Loucy (cell line): Measurements from ENCODE around the gene PRRC2B.

Source experiments
- EZH2phosphoT487 ChIP-seq: fragments of 200-600 bp; IDR thresholded peaks from 2 replicates; pipeline ENCODE4 v1.6.1; 2018; ENCODE audit warnings: antibody characterized with exemption, mild to moderate bottlenecking, moderate library complexity, borderline replicate concordance
- TF ChIP-seq, protein P1 (sequence below): fragments of 200-600 bp; sonication (generic); conservative IDR thresholded peaks from 2 replicates; pipeline ENCODE4 v1.5.1; 2014; ENCODE audit warnings: mild to moderate bottlenecking, antibody characterized with exemption, low read length

DNA sequence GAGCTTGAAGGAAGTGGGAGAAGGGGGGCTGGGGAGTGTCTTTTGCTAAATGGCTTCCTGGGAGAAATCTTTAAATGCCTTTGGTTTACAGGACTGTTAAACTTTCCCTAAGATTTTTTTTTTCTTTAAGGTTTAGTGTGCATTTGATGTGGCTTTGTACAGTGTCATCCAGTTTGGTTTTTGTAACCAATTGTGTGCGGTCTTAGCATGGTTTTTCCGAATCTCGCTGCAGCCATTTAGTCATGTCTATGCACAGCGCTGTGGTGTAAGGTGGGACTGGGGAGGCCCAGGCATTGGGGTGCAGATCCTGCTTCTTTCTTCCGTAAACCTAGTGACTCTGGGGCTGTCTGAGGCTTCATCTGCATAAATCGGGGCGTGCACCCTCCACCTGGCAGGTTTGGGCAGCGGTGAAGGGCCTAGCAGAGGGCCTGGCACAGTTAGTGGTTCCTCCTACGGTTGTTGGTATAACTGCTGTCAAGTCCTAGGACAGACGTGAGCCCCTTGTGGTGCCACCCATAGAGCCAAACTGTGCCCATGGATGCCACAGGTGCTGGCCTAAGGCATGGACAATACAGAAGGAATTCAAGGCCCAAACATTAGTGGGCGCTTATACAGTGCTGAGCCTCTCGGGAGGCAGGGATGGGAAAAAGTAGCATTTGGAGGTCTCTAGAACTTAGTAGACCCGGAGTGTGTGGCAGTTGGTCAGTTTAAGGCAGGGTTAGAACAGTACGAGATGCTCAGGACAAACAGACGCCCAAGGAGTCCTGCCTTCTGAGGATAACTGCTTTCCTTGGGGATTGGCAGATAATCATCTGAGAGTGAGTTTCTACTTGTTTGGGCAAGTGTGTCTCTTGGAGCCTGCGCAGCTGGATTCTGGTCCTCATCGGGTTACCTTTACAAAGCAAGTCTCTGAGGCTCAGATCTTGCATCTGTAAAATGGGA is 1.5 kb downstream of the PRRC2B start:
- TF ChIP-seq, protein P1, sequence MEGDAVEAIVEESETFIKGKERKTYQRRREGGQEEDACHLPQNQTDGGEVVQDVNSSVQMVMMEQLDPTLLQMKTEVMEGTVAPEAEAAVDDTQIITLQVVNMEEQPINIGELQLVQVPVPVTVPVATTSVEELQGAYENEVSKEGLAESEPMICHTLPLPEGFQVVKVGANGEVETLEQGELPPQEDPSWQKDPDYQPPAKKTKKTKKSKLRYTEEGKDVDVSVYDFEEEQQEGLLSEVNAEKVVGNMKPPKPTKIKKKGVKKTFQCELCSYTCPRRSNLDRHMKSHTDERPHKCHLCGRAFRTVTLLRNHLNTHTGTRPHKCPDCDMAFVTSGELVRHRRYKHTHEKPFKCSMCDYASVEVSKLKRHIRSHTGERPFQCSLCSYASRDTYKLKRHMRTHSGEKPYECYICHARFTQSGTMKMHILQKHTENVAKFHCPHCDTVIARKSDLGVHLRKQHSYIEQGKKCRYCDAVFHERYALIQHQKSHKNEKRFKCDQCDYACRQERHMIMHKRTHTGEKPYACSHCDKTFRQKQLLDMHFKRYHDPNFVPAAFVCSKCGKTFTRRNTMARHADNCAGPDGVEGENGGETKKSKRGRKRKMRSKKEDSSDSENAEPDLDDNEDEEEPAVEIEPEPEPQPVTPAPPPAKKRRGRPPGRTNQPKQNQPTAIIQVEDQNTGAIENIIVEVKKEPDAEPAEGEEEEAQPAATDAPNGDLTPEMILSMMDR = no peak; the same call in 1 of the 2 replicates
- TF ChIP-seq EZH2phosphoT487 = no peak
